ENCODE results near the gene PRMT3.

PRMT3 gene

GRCh38 chr11:20397281-20397680 is 9.8 kb downstream of the PRMT3 start:
- peak; percentile 45 to 80 for DNase-seq (ENCODE audit: low read depth in 1 of 2, low spot score in 1 of 2)
- in situ Hi-C loops (cut with HindIII; ENCODE audit: low pct_unique_long_range_greater_than_20kb, low sequenced_read_pairs): no loop called here
- no peak for TF ChIP-seq JUND (IDR thresholded peaks at IDR 0.05; ENCODE audit: low read depth)

DNA sequence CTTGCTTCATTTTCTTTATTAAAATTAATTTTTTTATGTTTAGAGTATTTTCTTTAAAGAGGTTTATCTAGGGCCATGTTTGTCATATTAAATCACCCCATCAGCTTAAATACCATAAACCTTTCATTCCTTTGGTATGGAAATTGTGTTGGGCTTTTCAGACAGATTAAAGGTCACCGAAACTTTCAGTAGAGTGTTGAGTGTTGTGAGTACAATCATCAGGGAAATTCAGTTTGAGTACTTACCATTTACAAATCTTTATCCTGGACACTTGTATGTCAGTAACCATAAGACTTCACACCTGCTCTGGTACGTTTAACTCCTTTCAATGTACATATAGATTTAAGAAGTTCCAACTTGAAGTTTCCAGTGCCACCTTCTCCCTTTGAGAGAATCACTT is 12.0 kb downstream of the PRMT3 start:
- in situ Hi-C loops (cut with HindIII; ENCODE audit: low pct_unique_long_range_greater_than_20kb, low sequenced_read_pairs): no loop called here
- TF ChIP-seq JUND (IDR thresholded peaks at IDR 0.05; ENCODE audit: low read depth): no peak
- DNase-seq (ENCODE audit: low read depth in 1 of 2, low spot score in 1 of 2): no peak

DNA sequence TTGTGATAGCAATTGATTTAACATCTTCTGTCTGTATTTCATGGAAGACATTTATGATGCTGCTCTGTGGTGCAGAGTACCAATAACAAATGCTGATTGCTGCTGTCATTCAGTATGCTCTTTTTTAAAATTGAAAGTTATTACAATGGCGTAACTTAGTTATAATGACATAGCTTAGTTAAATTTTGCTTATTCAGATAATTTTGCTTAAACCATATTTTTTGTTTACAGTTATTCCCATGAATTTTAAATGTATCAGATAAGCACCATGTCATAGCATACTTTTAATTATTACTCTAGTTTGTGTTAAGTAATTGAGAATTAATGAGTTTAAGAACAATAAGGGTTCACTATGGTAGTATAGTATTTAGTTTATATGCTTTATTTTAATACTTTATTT is 15.5 kb downstream of the PRMT3 start:
- TF ChIP-seq JUND (IDR thresholded peaks at IDR 0.05; ENCODE audit: low read depth): no peak
- no peak for DNase-seq (ENCODE audit: low read depth in 1 of 2, low spot score in 1 of 2)
- in situ Hi-C loops (cut with HindIII; ENCODE audit: low pct_unique_long_range_greater_than_20kb, low sequenced_read_pairs): no loop called here

DNA sequence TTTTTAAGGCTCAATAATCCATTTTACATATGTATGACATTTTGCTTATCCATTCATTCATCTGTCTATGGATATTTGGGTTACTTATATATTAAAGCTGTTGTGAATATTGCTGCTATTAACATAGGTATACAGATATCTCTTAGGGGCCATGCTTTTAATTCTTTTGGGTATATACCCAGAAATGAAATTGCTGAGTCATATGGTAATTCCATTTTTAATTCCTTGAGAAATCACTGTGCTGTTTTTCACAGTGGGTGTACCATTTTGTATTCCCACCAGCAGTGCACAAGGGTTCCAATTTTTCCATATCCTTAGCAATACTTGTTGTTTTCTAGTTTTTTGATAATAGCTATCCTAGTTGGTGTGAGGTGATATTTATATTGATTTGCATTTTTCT is 19.0 kb downstream of the PRMT3 start:
- no peak for DNase-seq (ENCODE audit: low read depth in 1 of 2, low spot score in 1 of 2)
- in situ Hi-C loops (cut with HindIII; ENCODE audit: low pct_unique_long_range_greater_than_20kb, low sequenced_read_pairs): no loop called here
- TF ChIP-seq JUND (IDR thresholded peaks at IDR 0.05; ENCODE audit: low read depth): no peak

DNA sequence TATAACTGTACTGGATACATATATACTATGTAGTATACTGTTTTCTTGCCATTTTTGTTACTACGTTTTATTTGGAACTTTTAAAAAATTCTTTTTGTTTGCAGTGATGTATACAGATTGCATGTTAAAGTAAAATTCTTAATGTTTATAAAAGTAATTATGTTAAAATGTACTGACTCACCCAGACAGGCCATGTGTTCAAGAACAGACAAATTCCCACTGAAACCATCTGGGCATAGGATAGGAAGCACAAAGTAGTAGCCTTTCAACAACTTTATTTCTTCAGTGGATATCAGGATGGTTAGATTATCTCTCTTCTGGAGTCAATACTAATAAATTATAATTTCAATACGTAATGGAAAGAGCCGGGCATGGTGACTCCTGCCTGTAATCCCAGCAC is 19.8 kb downstream of the PRMT3 start:
- in situ Hi-C loops (cut with HindIII; ENCODE audit: low pct_unique_long_range_greater_than_20kb, low sequenced_read_pairs): no loop called here
- no peak for DNase-seq (ENCODE audit: low read depth in 1 of 2, low spot score in 1 of 2)
- TF ChIP-seq JUND (IDR thresholded peaks at IDR 0.05; ENCODE audit: low read depth): no peak

DNA sequence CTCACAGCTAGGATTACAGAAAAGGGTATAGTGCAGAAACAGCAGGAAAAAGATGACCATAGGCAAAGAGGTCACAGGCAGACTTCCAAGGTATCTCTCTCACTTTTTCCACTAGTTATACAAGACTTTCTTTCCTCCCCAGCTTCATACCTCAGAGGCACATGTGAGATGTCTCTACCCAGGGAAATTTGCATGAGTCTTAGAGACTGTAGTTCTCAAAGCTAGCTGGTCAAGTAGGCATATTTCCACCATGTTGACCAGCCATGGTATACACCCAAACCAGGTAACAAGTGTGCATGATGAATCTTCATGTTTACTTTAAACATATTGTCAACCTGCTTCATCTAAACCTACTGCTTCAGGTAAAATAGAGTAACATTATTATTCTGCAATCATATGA is 27.9 kb downstream of the PRMT3 start:
- no peak for DNase-seq (ENCODE audit: low read depth in 1 of 2, low spot score in 1 of 2)
- no peak for TF ChIP-seq JUND (IDR thresholded peaks at IDR 0.05; ENCODE audit: low read depth)
- in situ Hi-C loops (cut with HindIII; ENCODE audit: low pct_unique_long_range_greater_than_20kb, low sequenced_read_pairs): no loop called here

DNA sequence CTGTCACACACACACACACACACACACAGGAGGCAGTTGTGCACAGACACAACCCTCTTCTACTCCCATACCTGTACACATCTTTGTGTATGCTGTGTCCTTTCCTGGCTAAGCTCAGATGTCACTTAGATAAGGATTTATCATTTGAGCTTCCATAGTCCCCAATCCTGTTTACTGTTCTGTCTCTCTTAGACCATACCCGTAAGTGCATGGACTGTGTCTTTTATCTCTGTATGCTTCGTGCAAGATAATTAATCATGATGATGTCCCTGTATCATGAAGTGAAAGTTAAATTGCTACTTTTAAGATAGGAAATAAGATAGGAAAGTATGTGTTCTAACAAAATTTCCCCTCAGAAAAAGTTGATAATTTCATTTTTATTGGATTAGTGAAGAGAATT is 30.3 kb downstream of the PRMT3 start:
- in situ Hi-C loops (cut with HindIII; ENCODE audit: low pct_unique_long_range_greater_than_20kb, low sequenced_read_pairs): no loop called here
- no peak for TF ChIP-seq JUND (IDR thresholded peaks at IDR 0.05; ENCODE audit: low read depth)
- DNase-seq (ENCODE audit: low read depth in 1 of 2, low spot score in 1 of 2): no peak

DNA sequence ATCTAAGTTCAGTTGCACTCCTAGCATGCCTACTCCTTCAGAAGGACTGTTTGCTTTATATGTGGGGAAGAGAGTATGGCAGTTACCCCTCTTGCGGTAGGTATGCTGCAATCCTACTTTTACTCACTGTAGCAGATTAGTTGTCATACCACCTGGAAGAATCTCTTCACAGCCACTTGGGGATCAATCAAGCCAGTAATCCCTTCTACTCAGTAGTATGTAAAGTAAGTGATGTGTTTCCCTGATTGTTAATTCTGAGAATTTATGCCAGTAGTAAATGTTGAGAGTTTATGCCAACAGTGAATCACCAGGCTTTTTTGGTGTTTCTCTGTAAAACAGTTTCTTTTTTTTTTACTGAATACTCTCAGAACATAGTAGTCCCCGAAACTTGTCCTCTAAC is 34.4 kb downstream of the PRMT3 start:
- in situ Hi-C loops (cut with HindIII; ENCODE audit: low pct_unique_long_range_greater_than_20kb, low sequenced_read_pairs): no loop called here
- no peak for DNase-seq (ENCODE audit: low read depth in 1 of 2, low spot score in 1 of 2)
- no peak for TF ChIP-seq JUND (IDR thresholded peaks at IDR 0.05; ENCODE audit: low read depth)

DNA sequence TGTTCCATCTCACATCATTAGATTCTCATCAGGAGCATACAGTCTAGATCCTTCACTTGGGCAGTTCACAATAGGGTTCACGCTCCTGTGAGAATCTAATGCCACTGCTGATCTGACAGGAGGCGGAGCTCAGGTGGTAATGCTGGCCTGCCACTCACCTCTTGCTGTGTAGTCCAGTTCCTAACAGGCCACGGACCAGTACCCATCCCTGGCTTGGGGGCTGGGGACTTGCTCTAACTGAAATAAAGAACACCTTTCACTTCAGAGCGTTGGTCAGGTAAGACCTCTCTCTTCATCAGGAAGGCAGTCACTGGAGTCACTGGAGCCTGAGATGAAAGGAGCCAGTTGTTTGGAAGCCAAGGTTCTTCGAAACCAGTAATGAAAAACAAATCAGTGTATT is 41.7 kb downstream of the PRMT3 start:
- DNase-seq (ENCODE audit: low read depth in 1 of 2, low spot score in 1 of 2): no peak
- in situ Hi-C loops (cut with HindIII; ENCODE audit: low pct_unique_long_range_greater_than_20kb, low sequenced_read_pairs): no loop called here
- TF ChIP-seq JUND (IDR thresholded peaks at IDR 0.05; ENCODE audit: low read depth): no peak

DNA sequence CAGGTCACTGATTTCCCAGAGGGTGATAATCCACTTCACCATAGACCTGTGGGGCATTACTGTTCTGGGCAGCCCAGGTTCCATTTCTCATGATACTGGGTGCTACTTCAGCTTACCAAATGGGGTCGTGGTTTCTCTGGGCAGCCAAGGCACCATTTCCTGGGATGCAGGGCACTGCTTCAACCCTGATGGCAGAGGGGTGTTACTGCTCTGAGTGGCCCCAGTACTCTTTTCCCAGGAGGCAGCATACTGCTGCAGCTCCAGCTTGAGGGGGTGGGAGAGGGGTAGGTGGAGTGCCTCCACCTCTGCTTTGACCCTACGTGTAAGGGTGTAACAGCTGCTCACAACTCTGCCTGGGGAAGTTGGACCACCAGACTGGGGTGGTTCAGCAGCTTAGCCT is 51.1 kb downstream of the PRMT3 start:
- DNase-seq (ENCODE audit: low read depth in 1 of 2, low spot score in 1 of 2): no peak
- in situ Hi-C loops (cut with HindIII; ENCODE audit: low pct_unique_long_range_greater_than_20kb, low sequenced_read_pairs): no loop called here
- no peak for TF ChIP-seq JUND (IDR thresholded peaks at IDR 0.05; ENCODE audit: low read depth)

DNA sequence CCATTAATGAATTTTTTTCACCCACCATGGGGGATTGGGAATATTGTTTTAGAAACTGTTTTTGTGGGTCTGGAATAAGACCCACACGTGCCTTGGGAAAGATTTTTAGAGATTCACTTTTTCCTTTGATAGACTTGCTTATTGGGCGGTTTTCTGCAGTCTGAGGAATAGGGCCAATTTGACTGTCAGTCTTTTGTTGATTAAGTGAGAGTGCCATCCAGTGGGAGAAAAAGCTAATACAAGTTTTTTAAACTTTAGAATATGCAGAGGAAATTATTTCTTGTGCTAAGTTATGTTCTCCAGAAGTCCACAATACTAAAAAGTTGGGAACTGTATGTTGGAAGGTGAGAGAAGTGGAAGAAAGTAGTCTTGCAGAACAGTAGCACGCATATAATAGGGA is 56.1 kb downstream of the PRMT3 start:
- in situ Hi-C loops (cut with HindIII; ENCODE audit: low pct_unique_long_range_greater_than_20kb, low sequenced_read_pairs): no loop called here
- peak in 1 of 2 experiments; percentile 58 for DNase-seq (ENCODE audit: low read depth in 1 of 2, low spot score in 1 of 2)
- TF ChIP-seq JUND (IDR thresholded peaks at IDR 0.05; ENCODE audit: low read depth): no peak

DNA sequence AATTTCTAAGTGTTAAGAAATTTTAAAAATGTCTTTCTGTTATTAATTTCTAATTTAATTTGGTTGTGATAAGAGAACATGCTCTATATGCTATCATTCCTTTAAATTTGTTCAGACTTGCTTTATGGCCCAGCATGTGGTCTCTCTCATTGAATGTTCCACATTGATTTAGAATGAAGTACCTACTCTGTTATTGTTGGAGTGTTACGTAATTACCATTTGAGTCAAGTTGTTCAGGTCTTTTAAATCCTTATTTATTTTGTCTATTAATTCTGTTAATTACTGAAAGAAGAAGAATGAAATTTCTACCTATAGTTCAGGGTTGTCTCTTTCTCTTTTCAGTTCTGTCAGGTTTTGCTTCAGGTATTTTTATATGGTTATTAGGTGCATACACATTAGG is 57.0 kb downstream of the PRMT3 start:
- DNase-seq (ENCODE audit: low read depth in 1 of 2, low spot score in 1 of 2): no peak
- TF ChIP-seq JUND (IDR thresholded peaks at IDR 0.05; ENCODE audit: low read depth): no peak
- in situ Hi-C loops (cut with HindIII; ENCODE audit: low pct_unique_long_range_greater_than_20kb, low sequenced_read_pairs): no loop called here

GRCh38 chr11:20448834-20449233 is 61.3 kb downstream of the PRMT3 start:
- in situ Hi-C loops (cut with HindIII; ENCODE audit: low pct_unique_long_range_greater_than_20kb, low sequenced_read_pairs): no loop called here
- no peak for TF ChIP-seq JUND (IDR thresholded peaks at IDR 0.05; ENCODE audit: low read depth)
- DNase-seq (ENCODE audit: low read depth in 1 of 2, low spot score in 1 of 2): no peak

DNA sequence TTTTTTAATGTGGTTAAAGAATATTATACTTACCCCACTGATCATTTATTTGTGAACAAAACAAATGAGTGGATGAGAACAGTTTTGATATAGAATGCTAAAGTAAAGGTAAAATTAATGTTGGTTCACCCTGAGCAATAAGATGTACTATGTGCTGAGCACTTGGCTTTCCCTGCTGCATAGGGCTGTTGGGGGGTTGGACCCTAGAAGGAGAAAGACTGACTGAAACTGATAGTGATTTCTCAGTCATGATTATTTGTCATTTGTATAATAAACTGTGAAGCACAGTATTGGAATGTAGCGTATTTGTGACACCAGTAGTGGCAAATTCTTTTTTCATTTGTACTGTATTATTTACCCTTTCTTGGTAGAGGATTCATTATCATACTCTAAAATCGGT is 63.3 kb downstream of the PRMT3 start:
- no peak for TF ChIP-seq JUND (IDR thresholded peaks at IDR 0.05; ENCODE audit: low read depth)
- in situ Hi-C loops (cut with HindIII; ENCODE audit: low pct_unique_long_range_greater_than_20kb, low sequenced_read_pairs): no loop called here
- no peak for DNase-seq (ENCODE audit: low read depth in 1 of 2, low spot score in 1 of 2)

DNA sequence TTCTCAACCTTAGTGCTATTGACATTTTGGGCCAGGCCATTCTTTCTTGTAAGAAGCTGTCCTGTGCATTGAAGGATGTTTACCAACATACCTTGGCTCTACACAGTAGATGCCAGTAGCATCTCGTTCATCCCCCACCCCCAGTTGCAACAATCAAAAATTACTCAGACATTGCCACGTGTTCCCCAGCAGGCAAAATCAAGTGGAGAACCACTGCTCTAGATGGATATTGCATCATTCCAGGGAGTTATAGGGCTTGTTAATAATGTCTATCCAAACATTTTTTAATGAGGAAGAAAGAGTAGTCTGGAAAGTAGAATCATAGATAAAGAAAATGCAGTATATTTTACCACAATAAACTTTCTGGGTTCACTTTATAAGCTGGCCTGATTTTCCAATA is 64.1 kb downstream of the PRMT3 start:
- no peak for DNase-seq (ENCODE audit: low read depth in 1 of 2, low spot score in 1 of 2)

More for the DNA sequence above, 64.1 kb downstream of the PRMT3 start:
- in situ Hi-C loops (cut with HindIII; ENCODE audit: low pct_unique_long_range_greater_than_20kb, low sequenced_read_pairs): no loop called here
- TF ChIP-seq JUND (IDR thresholded peaks at IDR 0.05; ENCODE audit: low read depth): no peak
